ENCODE data around the gene PCDH9. TPM values are rescaled to one million over a fixed set of nuclear protein-coding genes. Genes with fewer than 3 reads are reported as not detected.
A peak's percentile ranks its signal among the peaks of the same experiment; 100 is the strongest.

Gene PCDH9
- total and polyA plus RNA-seq, 2 of the 13 experiments (the other 11 are each of a cell fraction or from before 2014, with no cell fraction given), result 0.09 TPM; not detected in 1

DNA sequence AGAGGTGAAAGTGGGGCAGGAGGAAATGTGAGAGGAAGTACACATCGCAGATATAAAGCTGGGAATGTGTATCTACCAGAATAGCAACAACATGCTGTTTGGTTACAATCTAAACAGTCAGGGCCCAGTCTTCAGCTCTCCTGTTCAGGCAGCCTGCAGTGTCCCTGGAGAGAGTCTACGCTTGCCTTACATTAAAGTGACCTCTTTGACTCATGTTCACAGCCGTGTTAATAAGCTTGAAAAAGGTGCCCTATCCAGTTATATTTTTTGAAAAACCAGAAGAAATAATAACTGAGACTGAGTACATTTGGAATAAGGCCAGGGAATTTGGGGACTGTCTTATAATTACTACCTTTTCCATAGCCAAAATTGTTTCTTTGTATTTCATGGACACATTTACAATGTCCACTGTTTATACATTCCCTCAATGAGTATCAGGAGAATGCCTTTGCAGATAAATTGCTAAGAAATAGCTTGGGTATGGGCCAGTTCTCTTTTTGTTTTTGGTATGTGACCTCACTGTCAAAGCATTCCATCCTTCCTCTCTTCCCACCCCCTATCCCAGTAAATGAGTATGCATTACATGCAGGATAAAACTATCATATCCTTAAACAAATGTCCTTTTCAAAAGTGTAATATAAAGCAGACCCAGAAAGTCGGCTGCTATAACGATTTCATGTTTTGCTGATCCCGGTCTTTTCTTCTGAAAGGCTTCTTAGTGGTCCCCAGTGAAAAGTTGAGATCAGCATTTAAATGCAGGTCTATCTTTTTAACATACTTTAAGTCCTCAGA, 82.6 kb downstream of the PCDH9 start:
- Histone ChIP-seq H3K27me3 (ENCODE audit: control insufficient read depth in 1 of 2, insufficient read depth in 2 of 2, low read length in 2 of 2) (no peaks in the 10 kb centered on the region; a peak in 1 of 5 replicates), H4K20me1 (ENCODE audit: insufficient read depth, low read length) (no peaks in the 10 kb centered on the region), H3K4me3 (replicated peaks in 1 of 3; ENCODE audit: insufficient read depth in 1 of 3, low read depth in 2 of 3, low read length in 3 of 3) (no peak overlapping the region), H3K36me3 (replicated peaks in 1 of 2; ENCODE audit: control insufficient read depth in 1 of 2, insufficient read depth in 2 of 2, low read length in 2 of 2) (no peaks in the 10 kb centered on the region), H3K9ac (ENCODE audit: insufficient read depth, low read depth, low read length) (no peak overlapping the region), H3K79me2 (ENCODE audit: insufficient read depth, low read length) (no peaks in the 10 kb centered on the region), H3K4me2 (ENCODE audit: low read depth, low read length) (no peak overlapping the region), H2AFZ (ENCODE audit: low read length) (no peak overlapping the region), H3K9me3 (ENCODE audit: low read length) (no peaks in the 10 kb centered on the region), H3K4me1 (ENCODE audit: insufficient read depth, low read length) (no peaks in the 10 kb centered on the region), H3K27ac (ENCODE audit: extremely low read length, insufficient read depth, low read length) (no peak overlapping the region)
- in situ Hi-C loops (cut with HindIII; ENCODE audit: extremely low pct_ligation_motif_present, low pct_unique_long_range_greater_than_20kb), result no loop called here
- ChIA-PET POLR2A (no interaction called here), CTCF (ENCODE audit: low intra/inter-chr PET ratio, low total read pairs) (no interaction called here)
- no peak for FAIRE-seq
- intact Hi-C loops (cut with micrococcal nuclease; ENCODE audit: unreplicated experiment), result no loop called here
- DNase-seq (ENCODE audit: low spot score), result no peak
- TF ChIP-seq MAFF (IDR thresholded peaks at IDR 0.05; ENCODE audit: low read depth, low read length) (0 out of 2 replicates have a peak, but pooled peaks have one; percentile 14), ZNF24 (IDR thresholded peaks at IDR 0.05) (no peak), MIER3 (CRISPR knock-in tag; IDR thresholded peaks at IDR 0.05; ENCODE audit: borderline replicate concordance) (no peak)
- BruUV-seq (replicated peaks), result no TSS peak
- 3% methylated on average over 6 of the region's 6 CpGs for WGBS (ENCODE audit: low lambda C conversion rate)
- no peak for ATAC-seq

DNA sequence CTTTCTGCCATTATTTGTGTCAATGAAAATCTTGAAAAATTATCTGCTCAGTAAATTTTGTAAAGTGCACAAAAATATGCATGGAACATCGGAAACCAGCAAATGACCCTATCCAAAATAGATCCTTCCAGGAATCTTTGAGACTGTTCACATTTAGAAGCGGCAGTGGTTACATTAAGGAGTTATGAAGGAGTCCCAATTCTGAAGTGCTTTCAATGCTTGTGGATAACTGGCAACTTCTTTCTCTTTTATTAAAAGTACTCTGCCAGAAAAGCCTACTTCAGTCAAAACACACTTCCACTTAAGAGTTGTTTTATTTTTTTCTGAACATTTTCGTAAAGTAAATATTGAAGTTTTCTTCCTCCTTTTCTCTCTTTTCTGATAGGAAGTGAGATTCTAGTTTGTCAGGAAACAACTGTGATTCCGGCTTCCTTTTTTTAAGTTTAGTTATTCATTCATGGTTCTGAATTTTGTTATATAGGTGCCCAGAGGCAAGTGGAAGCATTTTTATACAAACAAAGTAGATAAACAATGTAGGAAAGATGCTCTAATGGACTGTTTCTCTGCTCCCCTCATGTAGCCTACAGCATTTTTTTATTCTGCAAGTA, 83.5 kb downstream of the PCDH9 start:
- POLR2A ChIA-PET, result no interaction called here
- Histone ChIP-seq H3K79me2 (ENCODE audit: insufficient read depth, low read length) (no peaks in the 10 kb centered on the region), H3K4me1 (ENCODE audit: insufficient read depth, low read length) (no peaks in the 10 kb centered on the region), H4K20me1 (ENCODE audit: insufficient read depth, low read length) (no peaks in the 10 kb centered on the region), H3K27me3 (ENCODE audit: control insufficient read depth in 1 of 2, insufficient read depth in 2 of 2, low read length in 2 of 2) (no peaks in the 10 kb centered on the region; a peak in 1 of 5 replicates), H3K4me2 (ENCODE audit: low read depth, low read length) (no peak overlapping the region), H3K9me3 (ENCODE audit: low read length) (no peaks in the 10 kb centered on the region), H2AFZ (ENCODE audit: low read length) (no peak overlapping the region), H3K9ac (ENCODE audit: insufficient read depth, low read depth, low read length) (no peak overlapping the region), H3K4me3 (replicated peaks in 1 of 3; ENCODE audit: insufficient read depth in 1 of 3, low read depth in 2 of 3, low read length in 3 of 3) (no peak overlapping the region), H3K36me3 (replicated peaks in 1 of 2; ENCODE audit: control insufficient read depth in 1 of 2, insufficient read depth in 2 of 2, low read length in 2 of 2) (no peaks in the 10 kb centered on the region), H3K27ac (ENCODE audit: extremely low read length, insufficient read depth, low read length) (no peak overlapping the region)
- WGBS (ENCODE audit: low lambda C conversion rate), result 33% methylated on average over 4 of the region's 4 CpGs
- no TSS peak for BruUV-seq (replicated peaks)
- FAIRE-seq, result no peak
- in situ Hi-C loops (cut with HindIII; ENCODE audit: extremely low pct_ligation_motif_present, low pct_unique_long_range_greater_than_20kb) (no loop called here), intact Hi-C loops (cut with micrococcal nuclease; ENCODE audit: unreplicated experiment) (no loop called here)
- CTCF ChIA-PET (ENCODE audit: low intra/inter-chr PET ratio, low total read pairs), result no interaction called here
- no peak for ATAC-seq
- no peak for DNase-seq (ENCODE audit: low spot score)
- TF ChIP-seq ZNF788 (CRISPR knock-in tag; IDR thresholded peaks at IDR 0.05; ENCODE audit: borderline replicate concordance) (no peak), SALL1 (CRISPR knock-in tag; IDR thresholded peaks at IDR 0.05) (no peak), RBM39 (IDR thresholded peaks at IDR 0.05; ENCODE audit: low read depth, low read length, poor library complexity, severe bottlenecking) (no peak), CHCHD3 (CRISPR knock-in tag; IDR thresholded peaks at IDR 0.05) (no peak), TGIF2 (CRISPR knock-in tag; IDR thresholded peaks at IDR 0.05) (no peak), ATF7-NPFF (CRISPR knock-in tag; IDR thresholded peaks at IDR 0.05; ENCODE audit: low read depth) (no peak), ZNF326 (CRISPR knock-in tag; IDR thresholded peaks at IDR 0.05; ENCODE audit: borderline replicate concordance) (no peak), ZNF205 (CRISPR knock-in tag; IDR thresholded peaks at IDR 0.05) (no peak), MBNL3 (CRISPR knock-in tag; conservative IDR thresholded peaks at IDR 0.05) (no peak), PHF8 (CRISPR knock-in tag; IDR thresholded peaks at IDR 0.05) (no peak), FOXK2 (IDR thresholded peaks at IDR 0.05) (no peak), SAP130 (CRISPR knock-in tag; IDR thresholded peaks at IDR 0.05; ENCODE audit: low read depth) (no peak)
